H54 (cell line): ENCODE measurements around the gene KLF1.
"Not testable (repeated sequence)": the region's sequence is repeated elsewhere in the genome, so short reads cannot be mapped to it uniquely, and the experiment has no call there.

Source experiments
- DNase-seq: peaks from one replicate; pipeline ENCODE4 v3.0.0; 2011; ENCODE audit warnings: low spot score, mixed read lengths; ENCODE audit not compliant: insufficient read length
- FAIRE-seq: peaks from 3 replicates; lab custom pipeline; 2011; peaks lifted over from hg19 to GRCh38; lab: Jason Lieb, UNC
- POLR2A ChIP-seq: IDR thresholded peaks from 2 replicates; pipeline ENCODE4 v1.6.1; 2011; ENCODE audit warnings: low read depth, mild to moderate bottlenecking, low read length

The KLF1 gene

DNA sequence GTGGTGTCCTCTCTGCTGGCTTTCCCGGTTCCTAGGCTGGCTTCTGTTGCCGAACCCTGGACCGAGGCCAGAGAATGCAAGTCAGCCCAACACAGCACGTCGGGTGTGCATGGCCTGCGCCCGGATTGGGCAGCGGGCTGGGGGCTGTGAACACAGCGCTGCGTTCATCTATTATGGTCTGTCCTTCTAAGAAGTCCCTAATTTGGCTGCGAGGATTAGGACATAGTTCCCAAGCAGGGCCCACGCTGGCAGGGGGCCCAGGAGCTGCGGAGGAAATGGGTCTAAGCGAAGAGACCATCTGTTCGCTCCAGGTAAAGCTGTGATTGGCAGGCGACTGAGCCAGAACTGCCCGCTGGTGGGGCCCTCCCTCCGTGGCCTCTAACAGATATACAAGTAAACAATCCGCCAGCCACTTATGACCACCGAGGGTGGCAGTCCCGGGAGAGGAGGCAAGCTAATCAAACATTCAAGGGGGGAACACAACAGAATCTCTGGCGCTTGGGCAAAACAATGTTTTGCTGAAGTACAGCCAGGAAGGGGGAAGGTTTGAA, 26.1 kb upstream of the KLF1 start:
- no peak for FAIRE-seq
- TF ChIP-seq POLR2A = no peak

DNA sequence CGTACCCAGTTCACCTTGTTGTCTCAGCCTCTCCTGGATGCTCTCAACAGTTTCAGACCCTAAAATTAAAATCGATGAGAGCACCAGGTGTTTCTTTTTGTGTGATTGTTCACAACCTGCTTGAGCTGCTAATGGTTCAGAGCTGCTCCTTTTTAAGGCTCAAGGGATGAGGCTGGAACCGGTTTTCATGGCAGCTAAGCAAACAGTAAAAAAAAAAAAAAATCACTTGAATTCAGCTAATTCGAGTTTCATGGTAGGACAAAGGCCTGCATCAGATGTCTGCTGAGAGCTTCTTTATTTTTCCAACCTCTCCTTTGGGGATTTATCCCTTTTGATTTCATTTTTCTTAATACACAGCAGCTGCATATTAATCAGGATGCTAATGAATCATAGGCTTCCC, 25.6 kb upstream of the KLF1 start:
- DNase-seq = no peak

More for the DNA sequence above, 26.1 kb upstream of the KLF1 start:
- DNase-seq = no peak

DNA sequence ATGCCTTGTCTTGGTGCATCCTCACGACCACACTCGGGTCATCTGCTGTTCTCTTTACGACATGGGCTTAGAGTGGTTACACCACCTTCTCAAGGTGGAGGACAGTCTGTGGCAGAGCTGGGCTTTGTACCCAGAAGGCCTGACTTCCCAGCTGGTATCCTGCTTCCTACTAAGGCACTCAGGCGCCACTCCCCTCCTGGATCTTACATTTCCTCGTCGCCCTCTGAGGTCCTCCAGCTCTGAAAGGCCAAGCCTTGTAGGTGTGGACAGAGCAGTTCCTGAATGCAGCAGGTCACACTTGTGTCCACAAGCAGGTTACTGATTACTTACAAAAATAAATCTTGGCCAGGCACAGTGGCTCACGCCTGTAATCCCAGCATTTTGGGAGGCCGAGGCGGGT, 20.2 kb upstream of the KLF1 start:
- no peak for TF ChIP-seq POLR2A
- no peak for FAIRE-seq
- DNase-seq = no peak

More for the DNA sequence above, 25.6 kb upstream of the KLF1 start:
- no peak for FAIRE-seq
- no peak for TF ChIP-seq POLR2A

DNA sequence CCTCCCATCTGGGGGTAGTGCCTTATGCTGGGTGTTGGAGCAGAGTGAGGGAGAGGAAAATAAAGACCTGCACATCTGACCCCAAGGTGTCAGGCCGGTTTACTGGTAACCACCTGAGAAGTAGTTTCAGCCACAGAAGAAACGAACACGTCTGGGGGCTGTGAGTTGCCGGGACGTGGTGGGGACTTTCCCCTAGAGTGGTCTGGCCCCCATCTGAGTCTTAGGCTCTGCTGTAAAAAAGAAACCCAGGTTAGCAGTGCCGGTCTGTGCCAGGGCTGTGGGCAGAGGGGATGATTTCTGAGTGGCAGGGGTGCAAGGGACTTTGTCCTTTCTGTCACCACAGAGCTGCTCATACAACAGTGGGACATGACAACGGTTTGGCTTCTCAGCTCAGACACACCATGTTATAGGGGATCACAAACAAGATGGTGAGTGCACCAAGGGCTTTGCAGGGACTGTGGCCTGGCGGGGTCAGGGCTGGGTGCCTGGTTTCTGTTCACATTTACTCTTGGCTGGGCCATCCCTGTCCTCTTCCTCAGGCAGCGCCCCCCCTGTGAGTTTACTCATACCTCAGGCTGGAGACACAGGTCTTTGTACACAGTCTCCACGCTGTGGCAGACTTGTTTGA, 13.0 kb upstream of the KLF1 start:
- FAIRE-seq (no peak), DNase-seq (no peak)
- TF ChIP-seq POLR2A = no peak

DNA sequence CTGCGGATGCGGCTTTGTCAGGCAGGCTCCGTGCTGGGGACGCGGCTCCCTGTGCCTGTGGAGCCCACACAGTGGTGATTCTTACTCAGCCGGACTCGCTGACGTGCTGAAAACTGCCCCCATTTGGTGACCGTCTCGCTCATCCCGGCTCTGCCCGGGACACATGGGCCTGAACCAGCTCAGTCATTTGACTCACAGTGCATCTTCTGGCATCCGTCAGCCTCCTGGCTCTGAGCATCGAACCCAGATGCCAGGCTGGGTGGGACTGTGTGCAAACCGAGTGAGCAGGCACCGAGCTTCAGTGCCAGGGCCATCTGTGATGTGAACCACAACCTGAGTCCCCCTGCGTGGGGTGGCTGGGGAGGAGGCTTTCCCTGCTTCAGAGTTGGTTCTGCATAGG, 9.5 kb upstream of the KLF1 start:
- TF ChIP-seq POLR2A = no peak
- FAIRE-seq (no peak), DNase-seq (no peak)

DNA sequence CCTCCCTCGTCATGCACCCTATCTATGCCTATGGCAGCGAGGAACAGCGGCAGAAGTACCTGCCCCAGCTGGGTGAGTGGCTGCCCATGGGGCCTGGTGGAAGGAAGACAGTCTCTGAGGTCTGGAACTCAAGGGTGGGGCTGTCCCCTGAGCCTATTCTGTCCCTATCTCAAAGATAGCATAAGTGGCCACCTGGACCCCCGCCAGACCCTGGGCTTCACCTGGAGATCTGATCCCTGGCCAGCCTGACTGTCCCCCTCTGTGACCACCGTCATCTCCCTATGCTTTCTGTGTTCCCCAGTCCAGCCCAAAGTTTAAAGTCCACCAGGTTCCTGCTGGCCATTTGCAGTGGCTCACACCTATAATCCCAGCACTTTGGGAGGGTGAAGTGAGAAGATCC, 6.6 kb upstream of the KLF1 start:
- TF ChIP-seq POLR2A = no peak
- FAIRE-seq (no peak), DNase-seq (no peak)

DNA sequence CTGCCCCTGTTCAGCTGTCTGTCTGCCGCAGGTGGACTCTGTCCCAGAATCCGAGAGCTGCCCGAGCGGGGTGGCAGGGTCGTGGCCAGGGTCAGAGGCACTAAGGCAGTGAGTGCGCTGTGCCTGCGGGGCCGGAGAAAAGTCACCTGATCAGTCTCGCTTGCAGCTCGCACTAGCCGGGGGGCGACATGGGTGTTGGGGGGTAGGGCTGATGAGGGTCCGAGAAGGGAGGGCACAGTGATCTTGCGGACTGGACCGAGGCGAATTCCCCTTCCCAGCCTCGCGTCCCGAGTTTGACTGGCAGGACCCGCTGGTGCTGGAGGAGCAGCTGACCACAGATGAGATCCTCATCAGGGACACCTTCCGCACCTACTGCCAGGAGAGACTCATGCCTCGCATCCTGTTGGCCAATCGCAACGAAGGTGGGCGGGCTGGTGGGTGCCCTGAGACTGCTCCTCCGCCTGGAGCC, 4.6 kb upstream of the KLF1 start:
- TF ChIP-seq POLR2A = no peak
- DNase-seq (no peak), FAIRE-seq (no peak)

DNA sequence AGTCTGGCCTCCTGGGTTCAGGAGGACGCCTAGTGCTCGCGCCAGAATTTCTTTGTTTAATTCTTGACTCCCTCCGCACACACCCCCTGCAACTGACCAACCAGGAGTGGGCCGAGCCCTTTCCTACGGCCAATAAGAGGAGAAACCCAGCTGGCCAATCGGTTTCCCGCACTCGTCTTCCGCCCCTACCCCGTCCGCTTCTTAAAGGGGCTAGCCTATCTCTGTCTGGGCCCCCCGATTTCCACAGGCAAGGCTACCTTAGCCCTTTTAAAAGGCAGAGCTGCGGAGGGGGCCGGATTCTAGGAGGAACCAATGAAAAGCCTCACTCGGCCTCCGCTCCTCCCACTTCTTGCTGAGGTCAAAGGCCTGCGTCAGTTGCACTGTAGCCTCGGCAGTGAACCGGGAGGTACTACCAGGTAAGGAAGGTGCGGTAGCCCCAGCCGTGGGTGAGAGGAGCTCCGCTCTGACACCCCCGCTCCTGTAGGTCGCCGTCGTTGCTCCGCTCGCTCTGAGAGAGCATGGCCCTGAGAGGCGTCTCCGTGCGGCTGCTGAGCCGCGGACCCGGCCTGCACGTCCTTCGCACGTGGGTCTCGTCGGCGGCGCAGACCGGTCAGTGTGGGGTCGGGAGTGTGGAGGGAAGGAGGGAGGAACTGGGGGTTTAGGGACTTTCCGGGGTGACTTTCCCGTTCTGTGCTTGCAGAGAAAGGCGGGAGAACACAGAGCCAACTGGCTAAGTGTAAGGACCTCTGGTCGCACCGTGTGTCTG, 4.0 kb upstream of the KLF1 start, which contains the start of gene GCDH:
Gene GCDH, plus strand, starts transcription at position 374 of the 766 bp plus-strand sequence. Its CDS starts 145 bp downstream, at position 519.
- TF ChIP-seq POLR2A = peak; percentile 61; the same call in 1 of the 2 replicates
- peak; percentile 86 for FAIRE-seq
- peak; percentile 100 for DNase-seq

DNA sequence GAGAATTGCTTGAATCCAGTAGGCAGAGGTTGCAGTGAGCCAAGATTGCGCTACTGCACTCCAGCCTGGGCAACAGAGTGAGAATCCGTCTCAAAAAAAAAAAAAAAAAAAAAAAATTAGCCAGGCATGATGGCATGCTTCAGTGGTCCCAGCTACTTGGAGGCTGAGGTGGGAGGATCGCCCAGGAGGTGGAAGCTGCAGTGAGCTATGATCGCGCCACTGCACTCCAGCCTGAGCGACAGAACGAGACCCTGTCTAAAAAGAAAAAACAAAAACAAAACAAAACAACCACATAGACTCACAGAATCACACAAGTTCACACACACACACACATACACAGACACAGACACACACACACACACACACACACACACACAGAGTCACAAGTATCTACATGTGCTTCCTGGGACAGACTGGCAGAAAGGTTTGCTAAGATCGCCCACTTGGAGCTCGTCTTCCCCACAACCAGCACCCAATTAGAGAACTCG, 3.3 kb upstream of the KLF1 start:
- DNase-seq, FAIRE-seq: not testable (repeated sequence)

DNA sequence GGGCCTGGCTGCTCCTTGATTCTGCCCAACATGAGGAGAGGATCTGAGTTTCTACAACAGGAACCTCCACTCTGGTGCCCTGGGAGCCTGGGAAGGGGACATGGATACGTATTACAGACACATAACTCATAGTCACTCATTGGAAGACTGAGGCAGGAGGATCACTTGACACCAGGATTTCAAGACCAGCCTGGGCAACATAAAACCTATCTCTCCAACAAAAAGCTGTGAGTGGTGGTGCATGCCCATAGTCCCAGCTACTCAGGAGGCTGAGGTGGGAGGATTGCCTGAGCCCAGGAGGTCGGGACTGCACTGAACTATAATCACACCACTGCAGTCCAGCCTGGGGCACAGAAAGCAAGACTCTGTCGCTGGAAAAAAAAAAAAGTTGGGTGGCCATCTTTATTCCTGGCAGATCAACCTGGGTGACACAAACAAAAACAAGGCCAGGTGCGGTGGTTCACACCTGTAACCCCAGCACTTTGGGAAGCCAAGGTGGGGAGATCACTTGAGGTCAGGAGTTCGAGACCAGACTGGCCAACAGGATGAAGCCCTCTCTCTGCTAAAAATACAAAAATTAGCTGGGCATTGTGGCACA, 1.1 kb upstream of the KLF1 start:
- FAIRE-seq (no peak), DNase-seq (no peak)
- TF ChIP-seq POLR2A = no peak

DNA sequence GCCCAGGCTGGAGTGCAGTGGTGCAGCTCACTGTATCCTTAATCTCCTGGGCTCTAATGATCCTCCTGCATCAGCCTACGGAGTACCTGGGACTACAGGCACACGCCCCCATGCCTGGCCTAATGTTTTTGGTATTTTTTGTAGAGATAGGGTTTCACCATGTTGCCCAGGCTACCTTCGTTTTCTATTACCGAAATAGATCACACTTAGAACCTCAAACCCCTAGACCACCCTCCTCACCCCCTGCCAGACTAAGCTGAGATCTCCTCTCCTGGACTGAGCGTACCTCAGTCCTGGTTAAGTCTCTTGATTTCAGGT, 391 bp downstream of the KLF1 start:
- DNase-seq (no peak), FAIRE-seq (no peak)
- TF ChIP-seq POLR2A = no peak

DNA sequence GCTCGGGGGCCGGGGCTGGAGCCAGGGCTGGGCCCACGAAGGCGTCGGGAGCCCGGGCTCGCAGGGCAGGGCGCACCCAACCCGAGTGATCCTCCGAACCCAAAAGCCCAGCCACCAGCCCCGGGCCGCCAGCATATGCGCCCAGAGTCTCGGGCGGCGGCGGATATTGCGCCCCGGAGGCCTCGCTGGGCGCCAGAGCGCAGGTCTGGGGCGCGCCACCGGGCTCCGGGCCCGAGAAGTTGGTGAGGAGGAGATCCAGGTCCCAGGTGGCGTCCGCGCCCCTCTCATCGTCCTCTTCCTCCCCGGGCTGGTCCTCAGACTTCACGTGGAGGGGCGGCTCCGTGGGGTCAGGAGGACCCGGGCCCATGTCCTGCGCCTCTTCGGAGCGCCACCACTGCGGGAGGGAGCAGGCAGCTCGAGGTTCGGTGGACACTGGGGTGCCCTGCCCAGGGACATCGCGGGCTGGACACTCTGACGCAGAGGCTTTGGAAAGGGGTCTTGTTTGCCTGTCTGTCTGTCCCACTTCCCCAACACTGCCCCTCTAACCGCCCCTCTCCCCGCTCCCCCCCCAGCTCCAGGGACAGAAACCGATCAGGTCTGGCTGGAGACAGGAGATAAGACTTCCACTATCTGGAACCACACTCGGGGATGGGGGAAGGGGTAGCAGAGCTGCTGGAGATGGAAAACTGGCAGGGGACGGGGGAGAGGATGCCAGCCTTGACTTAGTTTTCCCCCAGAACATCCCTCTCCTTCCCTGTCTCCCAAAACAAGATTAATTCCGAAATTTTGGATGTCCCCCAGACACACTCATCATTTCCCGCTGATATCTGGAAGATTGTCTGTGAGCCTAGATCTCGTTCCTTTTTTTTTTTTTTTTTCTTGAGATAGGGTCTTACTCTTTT, 1.0 kb downstream of the KLF1 start:
- FAIRE-seq (no peak), DNase-seq (no peak)
- no peak for TF ChIP-seq POLR2A
